Sigmoid colon (tissue), 7 donors: ENCODE data around the gene CDH22. TPM values are rescaled to one million over a fixed set of nuclear protein-coding genes. Genes with fewer than 3 reads are reported as not detected.

ENCODE experiments used
- DNase-seq: peaks from one replicate; pipeline ENCODE4 v3.0.0-alpha.2; 2019
- H3K27ac ChIP-seq, 4 donors: fragments of 200-600 bp; sonication (generic); one replicate each; pipeline ENCODE4 v1.5.1; 2016 to 2019; ENCODE audit warnings: mild to moderate bottlenecking in 1 of 4
- H3K27me3 ChIP-seq, 3 donors: fragments of 200-600 bp; sonication (generic); one replicate each; pipeline ENCODE4 v1.5.1; 2019; ENCODE audit warnings: mild to moderate bottlenecking in 1 of 3
- H3K36me3 ChIP-seq, 4 donors: fragments of 200-600 bp; sonication (generic); one replicate each; pipeline ENCODE4 v1.5.1; 2016 to 2019
- H3K4me1 ChIP-seq, 4 donors: fragments of 200-600 bp; sonication (generic); one replicate each; pipeline ENCODE4 v1.5.1; 2017 to 2019
- H3K4me3 ChIP-seq, 4 donors: fragments of 200-600 bp; sonication (generic); one replicate each; pipeline ENCODE4 v1.5.1; 2017 to 2019; ENCODE audit warnings: mild to moderate bottlenecking in 2 of 4, moderate library complexity in 1 of 4
- H3K9me3 ChIP-seq, 4 donors: fragments of 200-600 bp in 3 of 4; sonication (generic) in 3 of 4; one replicate each; pipeline versions ENCODE4 v1.5.1 to v1.6.1; 2013 to 2019
- EP300 ChIP-seq, 4 donors: sonication (generic); formaldehyde crosslinking; IDR thresholded peaks; one replicate each; pipeline ENCODE4 v1.6.1; 2017; ENCODE audit warnings: antibody characterized with exemption in 4 of 4
- POLR2A ChIP-seq, 2 donors: fragments of 450-650 bp; IDR thresholded peaks; one replicate each; pipeline ENCODE4 v1.6.1; 2016; ENCODE audit warnings: antibody characterized with exemption in 2 of 2, mild to moderate bottlenecking in 2 of 2, moderate library complexity in 2 of 2
- POLR2AphosphoS5 ChIP-seq, 4 donors: sonication (generic); formaldehyde crosslinking; IDR thresholded peaks; one replicate each; pipeline ENCODE4 v1.6.1; 2017; ENCODE audit warnings: antibody characterized with exemption in 4 of 4
- WGBS, 2 donors: extraction: QIAGEN DNeasy Blood & Tissue Kit; methylation state at CpG; one replicate each; pipeline ENCODE4 v1.1.7; 2013; 5-methylcytosine and 5-hydroxymethylcytosine counted together
- intact Hi-C: fragments of 100-400 bp; cut with DNase I; formaldehyde crosslinking; loops from one replicate; pipeline ENCODE4 v1.15.1; 2023
- polyA plus RNA-seq, 3 donors: library from polyadenylated mRNA; stranded (reverse); fragments of 200-250 nt; gene quantifications; one replicate each; pipeline ENCODE4 v1.2.3, GENCODE V29; 2013
- total RNA-seq, 4 donors: library from RNA; depleted of rRNA; stranded (reverse); fragments of >200 nt; gene quantifications; one replicate each; pipeline ENCODE4 v1.1.0, GENCODE V29; 2016
- TF ChIP-seq, protein P1 (sequence below), 4 experiments: fragments of 450-650 bp in 3 of 4; fragments of 200-600 bp in 1 of 4; IDR thresholded peaks; one replicate each; pipeline ENCODE4 v1.5.1; 2016 to 2019; ENCODE audit warnings: antibody characterized with exemption in 4 of 4, mild to moderate bottlenecking in 3 of 4, moderate library complexity in 2 of 4
- donor health status: healthy with polysubstance abuse.
- donor health status: Bipolar disorder and iron deficiency.
- donor health status: healthy.

The CDH22 gene
- total and polyA plus RNA-seq, 7 donors = 0.06 to 0.55 (median 0.41) TPM; not detected in 4

DNA sequence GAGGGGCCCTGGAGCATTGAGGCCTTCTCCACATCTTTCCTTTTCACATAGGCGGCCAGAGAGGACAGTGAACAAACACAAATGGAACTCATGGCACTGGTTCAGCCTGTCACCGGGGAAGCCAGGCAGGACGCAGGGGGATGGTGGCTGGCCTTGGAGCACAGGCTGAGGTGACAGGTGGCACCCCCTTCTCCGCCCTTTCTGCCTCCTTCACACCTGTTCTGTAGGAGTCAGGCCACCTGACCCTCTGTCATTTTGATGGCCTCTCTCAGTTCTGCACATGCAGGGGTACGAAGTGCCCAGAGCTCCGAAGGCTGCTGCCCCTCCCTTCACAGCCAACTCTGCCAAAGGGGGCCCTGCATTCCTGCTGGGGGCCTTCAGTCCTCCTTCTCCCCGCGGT, 129.4 kb downstream of the CDH22 start:
- Histone ChIP-seq H3K4me3 (no peak overlapping the region), H3K27me3 (peaks cover 15 to 59% (median 44%) of the 10 kb centered on the region in 3 donors), H3K9me3 (no peaks in the 10 kb centered on the region), H3K36me3 (no peaks in the 10 kb centered on the region), H3K27ac (no peak overlapping the region), H3K4me1 (no peaks in the 10 kb centered on the region)
- TF ChIP-seq POLR2A (IDR thresholded peaks at IDR 0.05) (no peak), EP300 (IDR thresholded peaks at IDR 0.05) (no peak), POLR2AphosphoS5 (IDR thresholded peaks at IDR 0.05) (no peak)
- TF ChIP-seq, protein P1, sequence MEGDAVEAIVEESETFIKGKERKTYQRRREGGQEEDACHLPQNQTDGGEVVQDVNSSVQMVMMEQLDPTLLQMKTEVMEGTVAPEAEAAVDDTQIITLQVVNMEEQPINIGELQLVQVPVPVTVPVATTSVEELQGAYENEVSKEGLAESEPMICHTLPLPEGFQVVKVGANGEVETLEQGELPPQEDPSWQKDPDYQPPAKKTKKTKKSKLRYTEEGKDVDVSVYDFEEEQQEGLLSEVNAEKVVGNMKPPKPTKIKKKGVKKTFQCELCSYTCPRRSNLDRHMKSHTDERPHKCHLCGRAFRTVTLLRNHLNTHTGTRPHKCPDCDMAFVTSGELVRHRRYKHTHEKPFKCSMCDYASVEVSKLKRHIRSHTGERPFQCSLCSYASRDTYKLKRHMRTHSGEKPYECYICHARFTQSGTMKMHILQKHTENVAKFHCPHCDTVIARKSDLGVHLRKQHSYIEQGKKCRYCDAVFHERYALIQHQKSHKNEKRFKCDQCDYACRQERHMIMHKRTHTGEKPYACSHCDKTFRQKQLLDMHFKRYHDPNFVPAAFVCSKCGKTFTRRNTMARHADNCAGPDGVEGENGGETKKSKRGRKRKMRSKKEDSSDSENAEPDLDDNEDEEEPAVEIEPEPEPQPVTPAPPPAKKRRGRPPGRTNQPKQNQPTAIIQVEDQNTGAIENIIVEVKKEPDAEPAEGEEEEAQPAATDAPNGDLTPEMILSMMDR (IDR thresholded peaks at IDR 0.05) = no peak
- intact Hi-C loops = no loop called here
- no peak for DNase-seq
- 65 to 74% methylated on average over 8 of the region's 8 CpGs for WGBS, 2 donors

DNA sequence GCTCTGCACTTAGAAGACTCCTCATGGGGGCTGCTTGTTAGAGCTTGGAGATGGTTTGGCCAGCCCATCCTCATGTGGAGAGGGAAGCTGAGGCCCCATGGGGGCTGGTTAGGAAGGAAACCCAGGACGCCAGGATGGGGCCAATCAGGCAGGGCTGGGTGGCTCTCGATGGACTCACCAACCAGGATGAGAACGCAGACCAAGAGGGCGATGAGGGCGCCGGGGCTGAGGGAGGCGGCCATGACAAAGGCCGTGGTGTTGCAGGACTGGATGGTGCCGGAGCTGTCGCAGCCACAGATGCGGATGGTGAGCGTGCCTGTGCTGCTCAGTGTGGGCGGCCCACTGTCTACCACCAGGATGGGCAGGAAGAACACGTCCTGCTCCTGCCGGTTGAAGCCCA, 130.5 kb downstream of the CDH22 start:
- WGBS, 2 donors = 88 to 90% methylated on average over 15 of the region's 15 CpGs
- no peak overlapping the region for H3K4me3 ChIP-seq
- H3K9me3 ChIP-seq = no peaks in the 10 kb centered on the region
- H3K27ac ChIP-seq = no peak overlapping the region
- intact Hi-C loops = no loop called here
- TF ChIP-seq POLR2A (IDR thresholded peaks at IDR 0.05) = no peak
- no peak for TF ChIP-seq EP300 (IDR thresholded peaks at IDR 0.05)
- no peak for TF ChIP-seq POLR2AphosphoS5 (IDR thresholded peaks at IDR 0.05)
- TF ChIP-seq, protein P1 (IDR thresholded peaks at IDR 0.05) = no peak
- H3K4me1 ChIP-seq = no peaks in the 10 kb centered on the region
- H3K36me3 ChIP-seq = no peaks in the 10 kb centered on the region
- no peak for DNase-seq
- peaks cover 21 to 67% (median 52%) of the 10 kb centered on the region in 3 donors for H3K27me3 ChIP-seq

DNA sequence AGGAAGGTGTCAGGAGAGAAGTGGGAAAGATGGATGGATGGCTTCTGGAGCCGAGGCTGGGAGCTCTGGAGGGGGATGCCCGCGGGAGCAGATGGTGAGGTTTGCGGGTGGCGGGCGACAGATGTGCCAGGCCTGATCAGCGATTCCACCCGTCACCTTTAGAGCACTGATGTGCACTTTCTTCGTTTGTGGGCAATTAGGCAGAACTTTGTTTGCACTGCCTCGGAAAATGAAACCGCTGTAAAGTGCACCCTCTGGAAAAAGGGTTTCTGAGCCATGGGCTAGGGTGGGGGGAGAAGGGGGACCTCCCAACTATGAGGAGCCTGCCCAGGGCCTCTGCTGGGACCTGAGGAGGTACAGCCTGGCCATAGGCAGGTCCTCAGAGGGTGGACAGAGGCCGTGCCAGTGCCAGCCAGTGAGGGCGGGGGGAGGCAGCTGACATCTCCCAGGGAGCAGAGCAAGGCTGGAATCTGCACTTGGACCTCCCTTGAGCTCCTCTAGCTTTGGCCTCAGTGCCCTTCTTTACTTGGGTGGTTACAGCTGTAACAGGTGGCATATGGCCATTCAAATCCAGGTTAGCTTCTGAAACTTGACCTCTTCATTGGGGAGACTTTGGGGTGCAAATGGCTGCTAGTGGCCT, 131.4 kb downstream of the CDH22 start:
- Histone ChIP-seq H3K9me3 (no peaks in the 10 kb centered on the region), H3K36me3 (no peaks in the 10 kb centered on the region), H3K27ac (no peak overlapping the region), H3K27me3 (peaks cover 21 to 66% (median 48%) of the 10 kb centered on the region in 3 donors), H3K4me3 (no peak overlapping the region), H3K4me1 (no peaks in the 10 kb centered on the region)
- intact Hi-C loops = no loop called here
- TF ChIP-seq EP300 (IDR thresholded peaks at IDR 0.05) (no peak), POLR2AphosphoS5 (IDR thresholded peaks at IDR 0.05) (no peak), POLR2A (IDR thresholded peaks at IDR 0.05) (no peak)
- TF ChIP-seq, protein P1 (IDR thresholded peaks at IDR 0.05) = no peak
- no peak for DNase-seq
- WGBS, 2 donors = 59 to 75% methylated on average over 13 of the region's 13 CpGs

DNA sequence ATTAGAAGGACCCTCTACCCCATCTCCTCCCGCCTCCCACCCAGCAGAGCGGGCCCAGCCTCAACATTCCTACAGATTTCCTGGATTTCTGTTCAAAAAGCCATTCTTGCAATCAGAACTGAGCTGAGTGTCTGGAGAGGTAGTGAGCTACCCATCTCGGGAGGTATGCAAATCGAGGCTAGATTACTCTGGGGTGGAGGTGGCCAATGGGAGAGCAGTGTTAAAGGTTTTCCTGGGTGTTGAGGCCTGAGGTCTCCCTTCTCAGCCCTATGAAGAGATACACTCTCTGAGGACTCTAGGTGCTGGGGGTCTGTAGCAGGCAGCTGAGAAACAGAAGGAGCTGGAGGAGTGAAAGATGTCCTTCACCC, 133.2 kb downstream of the CDH22 start:
- Histone ChIP-seq H3K4me3 (no peak overlapping the region), H3K36me3 (no peaks in the 10 kb centered on the region), H3K27ac (no peak overlapping the region), H3K9me3 (no peaks in the 10 kb centered on the region), H3K4me1 (no peaks in the 10 kb centered on the region), H3K27me3 (peaks cover 21 to 71% (median 42%) of the 10 kb centered on the region in 3 donors)
- intact Hi-C loops = loop anchor here (2.0 kb wide), 1 partner anchor 152 kb away; no protein-coding TSS in a partner anchor
- 85 to 87% methylated on average over 4 of the region's 4 CpGs for WGBS, 2 donors
- no peak for TF ChIP-seq POLR2A (IDR thresholded peaks at IDR 0.05)
- TF ChIP-seq EP300 (IDR thresholded peaks at IDR 0.05) = no peak
- TF ChIP-seq, protein P1 (IDR thresholded peaks at IDR 0.05) = no peak
- TF ChIP-seq POLR2AphosphoS5 (IDR thresholded peaks at IDR 0.05) = no peak
- DNase-seq = no peak
